Measurements from ENCODE around the gene CFAP52. TPM values are rescaled to one million over a fixed set of nuclear protein-coding genes. Genes with fewer than 3 reads are reported as not detected.

The CFAP52 gene
- total RNA-seq, 4 donors from 2014 or later, result not detected

DNA sequence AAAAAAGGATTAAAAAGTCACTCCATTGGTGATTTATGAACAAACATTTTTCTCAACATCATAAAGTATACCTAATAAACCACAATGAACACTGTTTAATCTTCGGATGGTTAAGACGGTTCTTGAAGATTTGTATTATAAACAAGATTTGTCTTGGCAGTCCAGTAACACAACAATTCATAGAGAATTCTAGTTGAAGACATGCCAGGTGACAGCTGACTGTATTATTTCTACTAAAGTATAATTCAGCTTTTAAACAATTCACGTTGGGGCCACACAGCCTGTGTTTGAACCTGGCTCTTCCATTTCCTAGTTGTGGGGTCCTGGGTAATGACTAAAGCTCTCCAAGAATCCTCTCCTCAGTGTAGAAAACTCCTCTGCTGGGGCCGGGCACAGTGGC is 22.8 kb upstream of the CFAP52 start:
- TF ChIP-seq, protein P1, sequence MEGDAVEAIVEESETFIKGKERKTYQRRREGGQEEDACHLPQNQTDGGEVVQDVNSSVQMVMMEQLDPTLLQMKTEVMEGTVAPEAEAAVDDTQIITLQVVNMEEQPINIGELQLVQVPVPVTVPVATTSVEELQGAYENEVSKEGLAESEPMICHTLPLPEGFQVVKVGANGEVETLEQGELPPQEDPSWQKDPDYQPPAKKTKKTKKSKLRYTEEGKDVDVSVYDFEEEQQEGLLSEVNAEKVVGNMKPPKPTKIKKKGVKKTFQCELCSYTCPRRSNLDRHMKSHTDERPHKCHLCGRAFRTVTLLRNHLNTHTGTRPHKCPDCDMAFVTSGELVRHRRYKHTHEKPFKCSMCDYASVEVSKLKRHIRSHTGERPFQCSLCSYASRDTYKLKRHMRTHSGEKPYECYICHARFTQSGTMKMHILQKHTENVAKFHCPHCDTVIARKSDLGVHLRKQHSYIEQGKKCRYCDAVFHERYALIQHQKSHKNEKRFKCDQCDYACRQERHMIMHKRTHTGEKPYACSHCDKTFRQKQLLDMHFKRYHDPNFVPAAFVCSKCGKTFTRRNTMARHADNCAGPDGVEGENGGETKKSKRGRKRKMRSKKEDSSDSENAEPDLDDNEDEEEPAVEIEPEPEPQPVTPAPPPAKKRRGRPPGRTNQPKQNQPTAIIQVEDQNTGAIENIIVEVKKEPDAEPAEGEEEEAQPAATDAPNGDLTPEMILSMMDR (IDR thresholded peaks at IDR 0.05; ENCODE audit: low read depth), result no peak

DNA sequence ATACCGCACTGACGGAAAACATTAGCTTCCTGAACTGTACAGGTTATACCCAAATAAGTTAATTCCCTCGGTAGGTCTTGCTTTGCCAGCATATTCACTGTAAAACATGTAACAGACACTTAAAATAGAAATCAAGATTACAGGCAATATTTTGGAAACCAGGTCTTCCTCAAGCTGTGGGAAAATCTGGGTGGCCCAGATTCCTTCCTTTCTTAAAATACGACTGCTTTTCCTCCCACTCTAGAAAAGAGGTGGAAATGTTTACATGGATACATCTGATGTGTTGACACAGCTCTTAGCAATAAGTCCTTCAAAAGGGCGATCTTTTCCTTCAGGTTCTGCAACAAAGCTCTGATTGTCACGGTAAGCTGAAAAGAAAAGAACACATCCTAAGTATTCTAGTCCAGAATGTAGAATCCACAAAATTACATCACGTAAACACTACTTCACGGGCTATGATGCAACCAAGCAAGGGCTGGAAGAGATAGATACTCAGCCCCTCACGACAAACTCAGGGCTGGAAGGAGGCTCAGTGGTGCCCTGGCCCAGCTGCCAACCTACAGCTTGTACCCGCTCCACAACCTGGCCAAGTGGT is 19.2 kb upstream of the CFAP52 start:
- TF ChIP-seq, protein P1 (IDR thresholded peaks at IDR 0.05; ENCODE audit: low read depth), result no peak

DNA sequence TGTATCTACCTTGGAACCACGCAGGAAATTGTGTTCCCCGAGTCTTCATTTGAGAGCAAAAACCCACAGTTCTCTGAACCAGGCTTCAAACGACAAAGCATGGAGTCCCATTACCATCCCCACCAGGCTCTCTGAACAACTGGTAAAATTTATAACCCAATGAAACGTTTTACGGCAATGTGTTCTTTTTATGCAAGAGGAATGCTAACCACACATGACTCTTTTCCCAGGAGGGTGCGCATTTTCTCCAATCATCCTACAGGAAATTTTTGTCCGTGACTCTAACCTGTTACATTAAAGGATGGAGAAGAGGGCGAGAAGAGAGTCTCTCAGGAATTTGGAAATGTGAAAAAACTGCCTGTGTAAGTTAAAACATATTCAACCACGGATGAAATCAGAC is 18.6 kb upstream of the CFAP52 start:
- TF ChIP-seq, protein P1 (IDR thresholded peaks at IDR 0.05; ENCODE audit: low read depth), result no peak

DNA sequence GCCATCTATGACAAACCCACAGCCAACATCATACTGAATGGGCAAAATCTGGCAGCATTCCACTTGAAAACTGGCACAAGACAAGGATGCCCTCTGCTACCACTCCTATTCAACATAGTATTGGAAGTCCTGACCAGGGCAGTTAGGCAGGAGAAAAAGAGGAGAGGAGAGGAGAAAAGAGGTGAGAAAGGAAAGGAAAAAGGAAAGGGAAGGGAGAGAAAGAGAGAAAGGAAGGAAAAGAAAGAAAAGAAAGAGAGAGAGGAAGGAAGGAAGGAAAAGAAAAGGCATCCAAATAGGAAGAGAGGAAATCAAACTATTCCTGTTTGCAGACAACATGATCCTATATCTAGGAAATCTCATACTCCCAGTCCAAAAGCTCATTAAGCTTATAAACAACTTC is 12.3 kb upstream of the CFAP52 start:
- TF ChIP-seq, protein P1 (IDR thresholded peaks at IDR 0.05; ENCODE audit: low read depth), result no peak

DNA sequence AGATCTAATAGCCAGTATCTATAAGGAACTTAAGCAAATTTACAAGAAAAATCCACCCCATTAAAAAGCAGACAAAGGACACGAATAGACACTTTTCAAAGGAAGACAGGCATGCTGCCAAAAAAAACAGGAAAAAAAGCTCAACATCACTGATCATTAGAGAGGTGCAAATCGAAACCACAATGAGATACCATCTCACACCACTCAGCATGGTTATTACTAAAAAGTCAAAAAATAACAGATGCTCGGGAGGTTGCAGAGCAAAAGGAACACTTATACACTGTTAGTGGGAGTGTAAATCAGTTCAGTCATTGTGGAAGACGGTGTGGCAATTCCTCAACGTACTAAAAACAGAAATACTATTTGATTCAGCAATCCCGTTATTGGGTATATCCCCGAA is 10.4 kb upstream of the CFAP52 start:
- TF ChIP-seq, protein P1 (IDR thresholded peaks at IDR 0.05; ENCODE audit: low read depth), result no peak

DNA sequence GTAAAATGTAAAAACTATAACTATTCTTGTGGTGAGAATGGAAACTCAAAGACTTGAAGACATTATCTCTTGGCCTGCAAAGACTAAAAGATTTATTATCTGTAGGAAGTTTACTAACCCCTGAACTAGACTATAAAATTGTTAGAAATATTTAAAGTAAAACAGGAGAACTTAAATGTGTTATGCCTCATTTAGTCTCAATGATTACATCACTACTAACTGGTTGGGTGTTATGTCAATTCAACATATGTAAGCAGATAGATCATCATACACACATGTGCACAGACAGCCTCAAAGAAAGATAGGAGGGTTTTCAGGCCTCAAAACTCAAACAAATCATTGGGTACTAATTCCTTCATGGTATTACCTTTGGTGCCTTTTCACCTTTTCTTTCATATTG is 8.4 kb upstream of the CFAP52 start:
- TF ChIP-seq, protein P1 (IDR thresholded peaks at IDR 0.05; ENCODE audit: low read depth), result no peak

DNA sequence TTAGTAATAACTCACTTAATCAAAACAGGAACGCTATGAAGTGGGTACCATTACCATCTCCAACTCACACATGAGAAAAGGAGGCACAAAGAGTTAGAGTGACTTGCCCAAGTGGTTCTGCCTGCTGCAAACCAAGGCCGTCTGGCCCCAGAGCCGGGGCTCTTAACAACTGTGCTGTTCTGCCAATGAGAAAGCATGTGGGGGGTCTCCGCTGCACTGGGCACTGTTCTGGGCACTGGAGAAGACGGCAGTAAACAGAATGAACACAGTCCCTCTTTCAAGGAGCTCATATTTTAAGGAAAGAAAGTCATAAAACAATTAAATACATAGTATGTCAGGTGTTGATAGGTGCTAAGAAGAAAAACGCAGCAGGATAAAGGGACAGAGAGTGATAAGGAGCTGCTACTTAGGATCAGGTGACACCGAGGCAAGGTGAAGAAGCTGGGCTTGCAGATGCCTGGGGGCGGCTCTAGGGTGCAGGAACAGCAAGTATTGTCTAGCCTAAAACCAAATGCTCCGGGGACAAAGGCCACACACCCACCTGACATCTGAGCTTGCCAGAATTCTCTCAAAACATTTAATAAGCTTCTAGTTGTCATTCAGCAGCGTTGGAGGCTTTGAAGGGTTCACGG is 7.4 kb upstream of the CFAP52 start:
- TF ChIP-seq, protein P1 (IDR thresholded peaks at IDR 0.05; ENCODE audit: low read depth), result no peak

Measured in subcutaneous adipose tissue (tissue), 4 donors.